Neural progenitor cell (in vitro differentiated cells): ENCODE measurements around the gene RAB1B. TPM values are rescaled to one million over a fixed set of nuclear protein-coding genes. Genes with fewer than 3 reads are reported as not detected.

ENCODE experiments used
- DNase-seq: peaks from one replicate; pipeline ENCODE4 v3.0.0-alpha.2; 2016; ENCODE audit warnings: low spot score
- H2AFZ ChIP-seq: fragments of 200-600 bp; sonication (generic); replicated peaks from 2 replicates; pipeline ENCODE4 v1.6.1; 2016; ENCODE audit warnings: antibody characterized with exemption
- H3F3A ChIP-seq: fragments of 200-600 bp; sonication (generic); 2 replicates; pipeline ENCODE4 v1.6.1; 2016; ENCODE audit warnings: antibody characterized with exemption, low read depth
- H3K27ac ChIP-seq: fragments of 200-600 bp; sonication (generic); 2 replicates; pipeline ENCODE4 v1.5.1; 2016; ENCODE audit warnings: mild to moderate bottlenecking
- H3K27me3 ChIP-seq: fragments of 200-600 bp; sonication (generic); 2 replicates; pipeline ENCODE4 v1.6.1; 2016; ENCODE audit warnings: mild to moderate bottlenecking, moderate library complexity
- H3K36me3 ChIP-seq: fragments of 200-600 bp; sonication (generic); 2 replicates; pipeline ENCODE4 v1.5.1; 2016
- H3K4me1 ChIP-seq: fragments of 200-600 bp; sonication (generic); 2 replicates; pipeline ENCODE4 v1.6.1; 2016; ENCODE audit warnings: mixed run types
- H3K4me2 ChIP-seq: fragments of 200-600 bp; sonication (generic); 2 replicates; pipeline ENCODE4 v1.6.1; 2016
- H3K4me3 ChIP-seq: fragments of 200-600 bp; sonication (generic); 2 replicates; pipeline ENCODE4 v1.5.1; 2016
- H3K79me2 ChIP-seq: fragments of 200-600 bp; sonication (generic); 2 replicates; pipeline ENCODE4 v1.6.1; 2016; ENCODE audit warnings: low read depth
- H3K9ac ChIP-seq: fragments of 200-600 bp; sonication (generic); 2 replicates; pipeline ENCODE4 v1.6.1; 2016
- H3K9me3 ChIP-seq: fragments of 200-600 bp; sonication (generic); 2 replicates; pipeline ENCODE4 v1.5.1; 2016; ENCODE audit warnings: low read depth
- H4K20me1 ChIP-seq: fragments of 200-600 bp; sonication (generic); 2 replicates; pipeline ENCODE4 v1.6.1; 2016; ENCODE audit warnings: low read depth
- H3K27ac Mint-ChIP-seq: 3 replicates; pipeline ENCODE4 v1.8.0; 2021; ENCODE audit warnings: mixed read lengths
- H3K27me3 Mint-ChIP-seq: 2 replicates; pipeline ENCODE4 v1.8.0; 2022; ENCODE audit warnings: low read depth, mild to moderate bottlenecking, inconsistent platforms, moderate library complexity, mixed read lengths; ENCODE audit not compliant: insufficient read depth
- H3K36me3 Mint-ChIP-seq: 3 replicates; pipeline ENCODE4 v1.8.0; 2021; ENCODE audit warnings: mixed read lengths
- H3K4me1 Mint-ChIP-seq: 3 replicates; pipeline ENCODE4 v1.8.0; 2021; ENCODE audit warnings: mixed read lengths
- H3K4me3 Mint-ChIP-seq: 3 replicates; pipeline ENCODE4 v1.8.0; 2021; ENCODE audit warnings: mild to moderate bottlenecking, moderate library complexity, mixed read lengths
- H3K9me3 Mint-ChIP-seq: 3 replicates; pipeline ENCODE4 v1.8.0; 2020; ENCODE audit warnings: mixed read lengths
- EZH2 ChIP-seq: fragments of 200-600 bp; sonication (generic); IDR thresholded peaks from 2 replicates; pipeline ENCODE4 v1.6.1; 2017; ENCODE audit warnings: antibody characterized with exemption, mild to moderate bottlenecking, moderate library complexity
- EZH2phosphoT487 ChIP-seq: fragments of 200-600 bp; sonication (generic); IDR thresholded peaks from 2 replicates; pipeline ENCODE4 v1.6.1; 2017; ENCODE audit warnings: antibody characterized with exemption
- total RNA-seq: library from RNA; depleted of rRNA; stranded (reverse); fragments of >200 nt; gene quantifications from 2 replicates; pipeline ENCODE4 v1.2.3, GENCODE V29; 2015; ENCODE audit warnings: low replicate concordance
- TF ChIP-seq, protein P1 (sequence below): fragments of 200-600 bp; sonication (generic); IDR thresholded peaks from 2 replicates; pipeline ENCODE4 v1.5.1; 2017; ENCODE audit warnings: antibody characterized with exemption, mild to moderate bottlenecking

Gene RAB1B
- total RNA-seq, 1 donor from 2014 or later = 54.0 TPM

GRCh38 chr11:66267379-66268243 is 828 bp upstream of the RAB1B start:
- H3K4me3 ChIP-seq = peak overlapping the region; percentile 76
- no peak for TF ChIP-seq EZH2phosphoT487
- TF ChIP-seq, protein P1, sequence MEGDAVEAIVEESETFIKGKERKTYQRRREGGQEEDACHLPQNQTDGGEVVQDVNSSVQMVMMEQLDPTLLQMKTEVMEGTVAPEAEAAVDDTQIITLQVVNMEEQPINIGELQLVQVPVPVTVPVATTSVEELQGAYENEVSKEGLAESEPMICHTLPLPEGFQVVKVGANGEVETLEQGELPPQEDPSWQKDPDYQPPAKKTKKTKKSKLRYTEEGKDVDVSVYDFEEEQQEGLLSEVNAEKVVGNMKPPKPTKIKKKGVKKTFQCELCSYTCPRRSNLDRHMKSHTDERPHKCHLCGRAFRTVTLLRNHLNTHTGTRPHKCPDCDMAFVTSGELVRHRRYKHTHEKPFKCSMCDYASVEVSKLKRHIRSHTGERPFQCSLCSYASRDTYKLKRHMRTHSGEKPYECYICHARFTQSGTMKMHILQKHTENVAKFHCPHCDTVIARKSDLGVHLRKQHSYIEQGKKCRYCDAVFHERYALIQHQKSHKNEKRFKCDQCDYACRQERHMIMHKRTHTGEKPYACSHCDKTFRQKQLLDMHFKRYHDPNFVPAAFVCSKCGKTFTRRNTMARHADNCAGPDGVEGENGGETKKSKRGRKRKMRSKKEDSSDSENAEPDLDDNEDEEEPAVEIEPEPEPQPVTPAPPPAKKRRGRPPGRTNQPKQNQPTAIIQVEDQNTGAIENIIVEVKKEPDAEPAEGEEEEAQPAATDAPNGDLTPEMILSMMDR = peak; percentile 23
- peaks cover 42% of the 10 kb centered on the region for H4K20me1 ChIP-seq
- no peaks in the 10 kb centered on the region for H3K9me3 ChIP-seq
- no peak overlapping the region for H3K9ac ChIP-seq
- H3K79me2 ChIP-seq = peaks cover 25% of the 10 kb centered on the region
- DNase-seq = peak; percentile 93
- H3K27ac ChIP-seq = no peak overlapping the region
- Mint-ChIP-seq H3K9me3 (no peaks in the 10 kb centered on the region), H3K4me1 (peaks cover 19% of the 10 kb centered on the region), H3K27ac (peak overlapping the region; percentile 94), H3K27me3 (peaks cover 13% of the 10 kb centered on the region), H3K4me3 (peak overlapping the region; percentile 97), H3K36me3 (peaks cover 16% of the 10 kb centered on the region)
- no peaks in the 10 kb centered on the region for H3K27me3 ChIP-seq
- H2AFZ ChIP-seq = peak overlapping the region; percentile 3
- peaks cover 12% of the 10 kb centered on the region for H3K4me1 ChIP-seq
- H3K36me3 ChIP-seq = no peaks in the 10 kb centered on the region
- H3K4me2 ChIP-seq = peak overlapping the region; percentile 93
- H3F3A ChIP-seq = peaks cover 34% of the 10 kb centered on the region

- Histone ChIP-seq H2AFZ (peak overlapping the region; percentile 85), H3K4me1 (peaks cover 12% of the 10 kb centered on the region), H3K4me3 (peak overlapping the region; percentile 76), H3K9me3 (no peaks in the 10 kb centered on the region), H3K27ac (peak overlapping the region; percentile 87), H3K4me2 (peak overlapping the region; percentile 86), H3K27me3 (no peaks in the 10 kb centered on the region), H4K20me1 (peaks cover 45% of the 10 kb centered on the region), H3K9ac (peak overlapping the region; percentile 82), H3K36me3 (no peaks in the 10 kb centered on the region), H3K79me2 (peaks cover 25% of the 10 kb centered on the region), H3F3A (peaks cover 34% of the 10 kb centered on the region)
- peak; percentile 66 for DNase-seq
- Mint-ChIP-seq H3K36me3 (peaks cover 21% of the 10 kb centered on the region), H3K4me1 (peaks cover 19% of the 10 kb centered on the region), H3K9me3 (no peaks in the 10 kb centered on the region), H3K27ac (peak overlapping the region; percentile 98), H3K27me3 (peaks cover 11% of the 10 kb centered on the region), H3K4me3 (peak overlapping the region; percentile 97)
- TF ChIP-seq EZH2phosphoT487 = no peak
- no peak for TF ChIP-seq EZH2
- TF ChIP-seq, protein P1 = peak; percentile 40
Measured at GRCh38 chr11:66268952-66269905, 790 bp downstream of the RAB1B start.

DNA sequence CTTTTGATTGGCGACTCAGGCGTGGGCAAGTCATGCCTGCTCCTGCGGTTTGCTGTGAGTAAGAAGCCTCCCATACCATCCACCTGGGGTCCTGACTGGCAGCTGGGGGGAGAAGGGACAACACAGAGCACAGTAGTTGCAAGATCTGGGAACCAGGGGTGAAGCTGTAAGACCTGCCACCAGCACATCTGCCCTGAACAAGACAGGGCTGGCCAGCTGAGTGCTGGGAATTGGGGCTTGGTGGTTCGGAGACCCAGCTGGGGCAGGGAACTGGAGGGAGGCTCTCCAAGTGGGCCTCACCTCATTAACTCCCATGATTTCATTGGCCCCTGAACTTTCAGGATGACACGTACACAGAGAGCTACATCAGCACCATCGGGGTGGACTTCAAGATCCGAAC is 3.4 kb downstream of the RAB1B start:
- peak overlapping the region; percentile 55 for H3K4me3 Mint-ChIP-seq
- Histone ChIP-seq H3F3A (peaks cover 26% of the 10 kb centered on the region), H3K27me3 (no peaks in the 10 kb centered on the region), H3K79me2 (peaks cover 25% of the 10 kb centered on the region), H2AFZ (no peak overlapping the region), H3K4me2 (no peak overlapping the region), H3K4me1 (peaks cover 10% of the 10 kb centered on the region), H4K20me1 (peaks cover 26% of the 10 kb centered on the region), H3K27ac (no peak overlapping the region), H3K4me3 (no peak overlapping the region), H3K9ac (no peak overlapping the region), H3K9me3 (no peaks in the 10 kb centered on the region), H3K36me3 (no peaks in the 10 kb centered on the region)
- peaks cover 18% of the 10 kb centered on the region for H3K36me3 Mint-ChIP-seq
- peaks cover 19% of the 10 kb centered on the region for H3K4me1 Mint-ChIP-seq
- H3K27ac Mint-ChIP-seq = no peak overlapping the region
- DNase-seq = no peak
- no peaks in the 10 kb centered on the region for H3K9me3 Mint-ChIP-seq
- peaks cover 12% of the 10 kb centered on the region for H3K27me3 Mint-ChIP-seq
- TF ChIP-seq, protein P1 = no peak
- TF ChIP-seq EZH2phosphoT487 (no peak), EZH2 (no peak)
